Astrocyte (in vitro differentiated cells and primary cell): Measurements from ENCODE around the gene RPSA.

Experiments used
- EZH2 ChIP-seq: IDR thresholded peaks from 2 replicates; pipeline ENCODE4 v1.6.1; 2012; ENCODE audit warnings: mild to moderate bottlenecking, low read length, inconsistent platforms; ENCODE audit not compliant: insufficient read depth
- TF ChIP-seq, protein P1 (sequence below): IDR thresholded peaks from 2 replicates; pipeline ENCODE4 v1.5.1; 2011; ENCODE audit warnings: low read depth, mild to moderate bottlenecking, inconsistent platforms, low read length, moderate library complexity; ENCODE audit not compliant: insufficient read depth

- TF ChIP-seq, protein P1, sequence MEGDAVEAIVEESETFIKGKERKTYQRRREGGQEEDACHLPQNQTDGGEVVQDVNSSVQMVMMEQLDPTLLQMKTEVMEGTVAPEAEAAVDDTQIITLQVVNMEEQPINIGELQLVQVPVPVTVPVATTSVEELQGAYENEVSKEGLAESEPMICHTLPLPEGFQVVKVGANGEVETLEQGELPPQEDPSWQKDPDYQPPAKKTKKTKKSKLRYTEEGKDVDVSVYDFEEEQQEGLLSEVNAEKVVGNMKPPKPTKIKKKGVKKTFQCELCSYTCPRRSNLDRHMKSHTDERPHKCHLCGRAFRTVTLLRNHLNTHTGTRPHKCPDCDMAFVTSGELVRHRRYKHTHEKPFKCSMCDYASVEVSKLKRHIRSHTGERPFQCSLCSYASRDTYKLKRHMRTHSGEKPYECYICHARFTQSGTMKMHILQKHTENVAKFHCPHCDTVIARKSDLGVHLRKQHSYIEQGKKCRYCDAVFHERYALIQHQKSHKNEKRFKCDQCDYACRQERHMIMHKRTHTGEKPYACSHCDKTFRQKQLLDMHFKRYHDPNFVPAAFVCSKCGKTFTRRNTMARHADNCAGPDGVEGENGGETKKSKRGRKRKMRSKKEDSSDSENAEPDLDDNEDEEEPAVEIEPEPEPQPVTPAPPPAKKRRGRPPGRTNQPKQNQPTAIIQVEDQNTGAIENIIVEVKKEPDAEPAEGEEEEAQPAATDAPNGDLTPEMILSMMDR: no peak
- TF ChIP-seq EZH2: no peak
These were observed 17.0 kb downstream of the RPSA start for GRCh38 chr3:39423436-39423970.
